Measurements from ENCODE around the gene KRT76.

- no peak for TF ChIP-seq CTCF (IDR thresholded peaks at IDR 0.05)
- no peak for TF ChIP-seq POLR2A (IDR thresholded peaks at IDR 0.05)
These were observed 34.9 kb upstream of the KRT76 start for GRCh38 chr12:52812073-52812400.

Measured in uterus (tissue), 2 donors.